GM19467 (cell line): ENCODE data around the gene MEPE.
"Not testable (repeated sequence)": the region's sequence is repeated elsewhere in the genome, so short reads cannot be mapped to it uniquely, and the experiment has no call there.

Experiments used
- ATAC-seq: cut with Tn5 transposase; IDR thresholded peaks from one replicate; pipeline ENCODE4 v1.9.1; 2021; ENCODE audit warnings: mild to moderate bottlenecking, moderate library complexity; ENCODE audit not compliant: unreplicated experiment

The MEPE gene

DNA sequence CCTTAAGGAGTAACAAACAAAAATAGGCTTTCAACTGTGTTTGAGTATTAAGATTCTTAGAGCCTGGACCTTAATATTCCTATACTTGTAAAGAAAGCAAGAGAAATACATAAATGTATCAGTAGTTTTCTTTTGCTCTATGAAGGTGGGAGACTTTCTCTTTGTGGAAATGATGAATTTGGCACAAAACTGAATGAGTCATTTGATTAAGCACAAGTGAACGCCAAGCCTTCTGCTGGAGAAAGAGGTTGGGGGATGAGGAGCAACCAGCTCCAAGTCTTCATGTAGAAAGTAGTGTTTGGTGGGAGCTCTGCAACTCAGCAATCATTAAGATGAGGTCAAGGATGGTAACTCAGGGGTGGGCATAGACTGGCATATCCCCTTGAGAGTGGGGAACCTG is 49.6 kb downstream of the MEPE start:
- no peak for ATAC-seq

DNA sequence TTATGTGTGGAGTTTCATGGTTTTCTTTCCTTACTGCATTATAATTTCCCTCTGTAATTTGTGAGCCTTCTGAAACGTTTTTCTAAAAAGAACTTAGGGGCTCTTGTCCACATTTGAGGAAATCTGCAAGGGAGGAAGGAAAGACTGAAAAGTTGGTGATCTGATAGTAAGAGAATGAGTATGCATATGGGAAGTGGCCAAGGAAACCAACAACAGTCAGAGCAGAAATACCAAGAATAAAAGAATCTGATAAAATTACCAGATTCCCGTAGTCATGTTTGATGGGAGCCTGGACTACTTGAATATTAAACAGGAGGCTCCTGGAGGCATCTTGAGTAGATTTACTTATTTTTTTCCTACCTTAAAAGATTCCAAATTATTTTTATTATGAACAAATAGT is 50.1 kb downstream of the MEPE start:
- ATAC-seq: no peak

GRCh38 chr4:87884976-87885549 is 52.3 kb downstream of the MEPE start:
- ATAC-seq: no peak

DNA sequence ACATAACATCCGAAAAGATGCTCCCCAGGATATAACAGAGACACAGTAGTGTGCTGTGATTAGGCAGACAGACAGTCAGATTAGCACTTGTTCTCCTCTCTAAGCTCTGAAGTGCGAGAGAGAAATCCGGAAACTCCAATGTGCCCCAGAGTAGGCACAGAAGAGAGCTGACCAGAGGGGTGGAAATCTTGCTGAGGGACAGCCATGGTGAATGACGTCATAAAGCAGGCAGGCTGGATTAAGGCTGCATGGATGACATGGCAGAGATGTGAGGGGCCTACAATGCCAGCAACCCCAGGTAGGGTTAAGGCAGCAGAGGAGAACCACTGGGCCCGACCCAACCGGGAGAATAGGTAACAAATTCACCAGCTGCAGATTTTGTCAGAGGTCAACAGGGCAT is 53.3 kb downstream of the MEPE start:
- no peak for ATAC-seq

DNA sequence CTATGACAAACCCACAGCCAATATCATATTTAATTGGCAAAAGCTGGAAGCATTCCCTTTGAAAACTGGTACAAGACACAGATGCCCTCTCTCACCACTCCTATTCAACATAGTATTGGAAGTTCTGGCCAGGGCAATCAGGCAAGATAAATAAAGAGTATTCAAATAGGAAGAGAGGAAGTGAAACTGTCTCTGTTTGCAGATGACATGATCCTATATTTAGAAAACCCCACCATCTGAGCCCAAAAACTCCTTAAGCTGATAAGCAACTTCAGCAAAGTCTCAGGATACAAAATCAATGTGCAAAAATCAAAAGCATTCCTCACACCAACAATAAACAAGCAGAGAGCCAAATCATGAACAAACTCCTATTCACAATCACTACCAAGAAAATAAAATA is 58.0 kb downstream of the MEPE start:
- ATAC-seq: not testable (repeated sequence)

DNA sequence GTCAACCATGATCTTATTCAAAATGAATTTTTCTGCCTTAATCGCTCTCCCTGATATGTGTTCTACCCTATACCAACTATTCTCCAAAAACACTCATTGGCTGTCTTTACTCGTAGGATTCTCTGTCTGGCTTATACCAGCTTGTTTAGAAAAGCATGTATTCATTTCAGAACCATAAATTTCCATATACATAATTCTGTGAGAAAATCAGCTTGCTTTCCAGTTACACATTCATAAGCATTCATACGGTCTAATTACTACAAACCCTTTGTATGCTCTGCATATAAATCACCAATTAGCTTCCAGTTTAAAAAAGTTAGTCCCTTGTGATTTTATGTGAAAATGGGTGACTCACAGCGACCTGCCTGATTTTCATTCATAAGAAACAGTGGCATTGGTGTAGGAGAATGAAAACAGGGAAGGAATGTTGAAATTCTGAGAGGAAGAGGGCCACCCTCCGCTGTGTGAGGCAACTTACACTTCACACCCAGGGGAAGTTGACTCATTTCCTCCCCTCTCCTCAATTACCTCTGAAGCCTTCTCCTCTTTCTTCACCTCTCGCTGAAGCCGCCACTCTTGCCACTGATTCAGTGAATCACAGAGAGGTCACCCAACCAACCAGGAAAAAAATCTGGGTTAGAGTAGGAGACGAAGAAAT is 63.3 kb downstream of the MEPE start:
- no peak for ATAC-seq
